ENCODE results near the gene ATG101. TPM values are rescaled to one million over a fixed set of nuclear protein-coding genes. Genes with fewer than 3 reads are reported as not detected.

The ATG101 gene
- polyA plus RNA-seq, 1 donor (not counting 4 experiments of a cell fraction or from before 2014, with no cell fraction given), result 62.7 TPM

GRCh38 chr12:52023976-52024688, 45.6 kb upstream of the ATG101 start:
- Histone ChIP-seq H3K27me3 (ENCODE audit: control insufficient read depth, extremely low read depth, insufficient read depth, low read length) (peaks cover 7% of the 10 kb centered on the region), H3K9me1 (ENCODE audit: control insufficient read depth, extremely low read depth, insufficient read depth, low read length) (no peaks in the 10 kb centered on the region), H3K79me2 (ENCODE audit: control insufficient read depth, insufficient read depth, low read length) (no peaks in the 10 kb centered on the region), H3K4me2 (ENCODE audit: control insufficient read depth, extremely low read depth, insufficient read depth, low read depth, low read length) (peak overlapping the region; percentile 70), H3K9ac (ENCODE audit: control insufficient read depth, extremely low read depth, insufficient read depth, low read length) (no peak overlapping the region), H3K27ac (ENCODE audit: control insufficient read depth, insufficient read depth, low read length) (no peak overlapping the region), H3K4me1 (ENCODE audit: control insufficient read depth, extremely low read depth, insufficient read depth, low read length) (peaks cover 6% of the 10 kb centered on the region), H3K9me3 (ENCODE audit: control insufficient read depth, low read depth, low read length) (no peaks in the 10 kb centered on the region), H4K20me1 (ENCODE audit: control insufficient read depth, extremely low read depth, insufficient read depth, low read length) (no peaks in the 10 kb centered on the region), H3K36me3 (ENCODE audit: control insufficient read depth in 2 of 2, extremely low read depth in 1 of 2, insufficient read depth in 2 of 2, low read length in 2 of 2) (no peaks in the 10 kb centered on the region), H2AFZ (ENCODE audit: control insufficient read depth, low read length) (peak overlapping the region; percentile 82), H3K4me3 (ENCODE audit: control insufficient read depth in 2 of 3, extremely low read depth in 1 of 3, insufficient read depth in 2 of 3, low read depth in 1 of 3, low read length in 3 of 3) (peak overlapping the region; percentile 25 to 65 (median 48))
- DNase-seq (ENCODE audit: low read depth, low spot score), result no peak
- dilution Hi-C loops (cut with MboI; ENCODE audit: extremely low pct_ligation_motif_present, low sequenced_read_pairs), result no loop called here
- FAIRE-seq, result no peak
- TF ChIP-seq CTCF (optimal IDR thresholded peaks at IDR 0.05 in 1 of 3, IDR thresholded peaks at IDR 0.05 in 1 of 3, conservative IDR thresholded peaks at IDR 0.05 in 1 of 3; ENCODE audit: extremely low read depth in 1 of 3, insufficient read depth in 2 of 3, low read length in 3 of 3), result peak in 1 of 3 experiments; percentile 3
- no peak for TF ChIP-seq EZH2 (IDR thresholded peaks at IDR 0.05; ENCODE audit: low read length)

DNA sequence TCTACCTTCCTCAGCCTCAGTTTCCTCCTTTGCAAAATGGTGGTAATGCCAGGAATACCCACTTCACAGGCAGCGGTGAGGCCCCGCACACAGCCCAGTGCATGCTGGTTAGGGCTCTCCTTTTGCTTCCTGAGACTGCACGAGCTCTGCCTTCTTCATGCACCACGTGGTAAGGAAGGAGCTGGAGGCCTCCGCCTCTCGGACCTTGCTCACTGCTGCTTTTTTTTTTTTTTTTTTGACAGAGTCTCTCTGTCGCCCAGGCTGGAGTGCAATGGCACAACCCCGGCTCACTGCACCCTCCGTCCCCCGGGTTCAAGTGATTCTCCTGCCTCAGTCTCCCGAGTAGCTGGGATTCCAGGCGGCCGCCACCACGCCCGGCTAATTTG, 44.9 kb upstream of the ATG101 start:
- no peak overlapping the region for H3K9ac ChIP-seq (ENCODE audit: control insufficient read depth, extremely low read depth, insufficient read depth, low read length)
- H3K27ac ChIP-seq (ENCODE audit: control insufficient read depth, insufficient read depth, low read length), result no peak overlapping the region
- H3K4me2 ChIP-seq (ENCODE audit: control insufficient read depth, extremely low read depth, insufficient read depth, low read depth, low read length), result no peak overlapping the region
- H3K79me2 ChIP-seq (ENCODE audit: control insufficient read depth, insufficient read depth, low read length), result no peaks in the 10 kb centered on the region
- TF ChIP-seq EZH2 (IDR thresholded peaks at IDR 0.05; ENCODE audit: low read length) (no peak), CTCF (optimal IDR thresholded peaks at IDR 0.05 in 1 of 3, IDR thresholded peaks at IDR 0.05 in 1 of 3, conservative IDR thresholded peaks at IDR 0.05 in 1 of 3; ENCODE audit: extremely low read depth in 1 of 3, insufficient read depth in 2 of 3, low read length in 3 of 3) (no peak)
- no peak overlapping the region for H2AFZ ChIP-seq (ENCODE audit: control insufficient read depth, low read length)
- dilution Hi-C loops (cut with MboI; ENCODE audit: extremely low pct_ligation_motif_present, low sequenced_read_pairs), result no loop called here
- H3K27me3 ChIP-seq (ENCODE audit: control insufficient read depth, extremely low read depth, insufficient read depth, low read length), result peaks cover 7% of the 10 kb centered on the region
- H3K4me1 ChIP-seq (ENCODE audit: control insufficient read depth, extremely low read depth, insufficient read depth, low read length), result peaks cover 6% of the 10 kb centered on the region
- no peaks in the 10 kb centered on the region for H4K20me1 ChIP-seq (ENCODE audit: control insufficient read depth, extremely low read depth, insufficient read depth, low read length)
- DNase-seq (ENCODE audit: low read depth, low spot score) (no peak), FAIRE-seq (no peak)
- no peaks in the 10 kb centered on the region for H3K36me3 ChIP-seq (ENCODE audit: control insufficient read depth in 2 of 2, extremely low read depth in 1 of 2, insufficient read depth in 2 of 2, low read length in 2 of 2)
- no peaks in the 10 kb centered on the region for H3K9me3 ChIP-seq (ENCODE audit: control insufficient read depth, low read depth, low read length)
- no peak overlapping the region for H3K4me3 ChIP-seq (ENCODE audit: control insufficient read depth in 2 of 3, extremely low read depth in 1 of 3, insufficient read depth in 2 of 3, low read depth in 1 of 3, low read length in 3 of 3)
- H3K9me1 ChIP-seq (ENCODE audit: control insufficient read depth, extremely low read depth, insufficient read depth, low read length), result no peaks in the 10 kb centered on the region
